Lower lobe of right lung (tissue), 2 donors: ENCODE data around the gene SENP8. TPM values are rescaled to one million over a fixed set of nuclear protein-coding genes. Genes with fewer than 3 reads are reported as not detected.

ENCODE experiments used
- ATAC-seq, 2 donors: fragments of 200-7000 bp; cut with Tn5 transposase; one replicate each; pipeline ENCODE4 v1.9.1; 2020 to 2022; ENCODE audit warnings: mild to moderate bottlenecking in 2 of 2, moderate library complexity in 2 of 2
- DNase-seq: peaks from one replicate; pipeline ENCODE4 v3.0.0-alpha.2; 2020
- H3K27ac ChIP-seq: fragments of 200-600 bp; one replicate; pipeline ENCODE4 v1.8.0; 2022
- H3K27me3 ChIP-seq: fragments of 200-600 bp; one replicate; pipeline ENCODE4 v1.8.0; 2022; ENCODE audit warnings: low read depth
- H3K36me3 ChIP-seq: fragments of 200-600 bp; one replicate; pipeline ENCODE4 v1.8.0; 2022; ENCODE audit warnings: mild to moderate bottlenecking
- H3K4me1 ChIP-seq: fragments of 200-600 bp; one replicate; pipeline ENCODE4 v1.8.0; 2022
- H3K4me3 ChIP-seq: fragments of 200-600 bp; one replicate; pipeline ENCODE4 v1.8.0; 2022; ENCODE audit warnings: mild to moderate bottlenecking
- H3K9me3 ChIP-seq: fragments of 200-600 bp; one replicate; pipeline ENCODE4 v1.8.0; 2022
- CTCF ChIP-seq: fragments of 200-600 bp; IDR thresholded peaks from one replicate; pipeline ENCODE4 v1.8.0; 2022; ENCODE audit warnings: antibody characterized with exemption, mild to moderate bottlenecking
- intact Hi-C: fragments of 100-400 bp; cut with DNase I; formaldehyde crosslinking; loops from one replicate; pipeline ENCODE4 v1.11.0; 2022
- total RNA-seq: library from RNA; stranded (reverse); fragmentation: NEBNext Ultra II Directional; extraction: Animal tissue kit (Norgen Biotek cat#: 25700); gene quantifications from one replicate; pipeline ENCODE4 v1.2.1, GENCODE V29; 2021
- donor health status: DM: no; HTN: yes; CAD: no; lungs with severe emphysema.

The SENP8 gene
- total RNA-seq, 1 donor from 2014 or later, result 3.6 TPM

DNA sequence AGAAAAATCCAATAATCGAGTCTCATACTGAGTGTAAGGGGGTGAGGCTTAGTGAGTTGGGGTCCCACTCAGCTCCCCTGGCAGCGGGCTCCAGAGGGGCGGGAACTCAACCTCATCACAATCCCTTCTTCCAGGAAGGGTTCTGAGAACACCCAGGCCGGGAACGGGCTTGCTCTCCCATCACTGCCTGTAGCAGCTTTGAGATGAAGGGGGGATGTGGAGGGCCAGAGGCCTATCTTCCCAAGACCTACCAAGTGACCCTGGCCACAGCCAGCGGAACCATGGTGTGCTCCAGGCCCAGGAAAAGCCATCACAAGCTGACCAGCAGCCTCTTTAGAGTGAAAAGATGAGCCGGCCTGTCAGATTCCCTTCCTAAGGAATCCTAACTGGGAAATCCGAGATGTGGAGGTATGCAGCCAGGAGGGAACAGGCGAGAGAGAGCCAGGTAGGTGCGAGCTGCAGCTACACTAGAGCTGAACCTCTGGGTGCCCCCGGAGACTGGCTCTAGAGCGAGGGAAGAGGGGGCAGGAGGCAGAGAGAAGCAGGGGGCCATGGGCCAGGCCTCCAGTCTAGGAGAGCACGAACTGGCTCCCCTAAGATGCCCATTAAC, 60.9 kb downstream of the SENP8 start:
- H3K36me3 ChIP-seq, result no peaks in the 10 kb centered on the region
- H3K4me3 ChIP-seq, result no peak overlapping the region
- peak overlapping the region; percentile 38 for H3K27ac ChIP-seq
- TF ChIP-seq CTCF, result no peak
- no peaks in the 10 kb centered on the region for H3K9me3 ChIP-seq
- peaks cover 33% of the 10 kb centered on the region for H3K4me1 ChIP-seq
- H3K27me3 ChIP-seq, result peaks cover 6% of the 10 kb centered on the region
- DNase-seq (no peak), ATAC-seq (no peak)
- intact Hi-C loops, result no loop called here

DNA sequence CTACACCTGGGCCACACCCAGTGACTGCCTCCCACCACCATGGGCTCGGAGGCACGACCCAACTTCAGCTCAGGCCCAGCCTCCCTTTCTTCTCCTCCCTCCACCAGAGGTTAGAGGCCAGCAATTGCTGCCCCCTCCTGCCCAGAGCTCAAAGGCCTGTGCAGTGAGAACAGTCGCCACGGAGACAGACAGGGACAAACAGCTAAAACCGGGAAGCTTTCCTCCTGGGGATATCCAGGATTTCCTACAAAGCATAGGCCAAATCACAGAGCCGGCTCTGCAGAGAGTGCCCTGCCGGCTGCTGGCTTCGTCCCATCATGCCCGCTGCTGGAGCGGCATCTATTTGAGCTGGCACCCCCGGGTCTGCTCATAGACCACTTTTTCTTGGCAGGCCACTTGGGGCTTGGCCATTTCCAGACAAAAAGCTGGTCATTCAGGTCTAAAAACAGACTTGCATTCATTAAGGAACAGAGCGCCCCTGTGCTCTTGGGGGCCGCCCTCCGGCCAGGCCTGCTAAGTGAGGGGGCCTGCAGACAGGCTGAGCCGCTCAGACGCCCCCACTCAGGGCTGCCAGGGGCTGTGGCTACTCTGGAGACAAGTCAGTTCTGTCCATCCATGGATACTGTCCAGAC, 61.9 kb downstream of the SENP8 start:
- Histone ChIP-seq H3K27ac (peak overlapping the region; percentile 38), H3K4me3 (no peak overlapping the region), H3K27me3 (peaks cover 11% of the 10 kb centered on the region), H3K4me1 (peaks cover 39% of the 10 kb centered on the region), H3K36me3 (no peaks in the 10 kb centered on the region), H3K9me3 (no peaks in the 10 kb centered on the region)
- DNase-seq, result no peak
- no peak for TF ChIP-seq CTCF
- intact Hi-C loops, result no loop called here
- ATAC-seq, result peak in 1 of 2 donors; percentile 13

GRCh38 chr15:72180761-72181324, 62.6 kb downstream of the SENP8 start:
- ATAC-seq, result no peak
- peak overlapping the region; percentile 38 for H3K27ac ChIP-seq

GRCh38 chr15:72182244-72182643, 64.0 kb downstream of the SENP8 start:
- peaks cover 39% of the 10 kb centered on the region for H3K4me1 ChIP-seq
- no peak overlapping the region for H3K4me3 ChIP-seq
- H3K9me3 ChIP-seq, result no peaks in the 10 kb centered on the region
- TF ChIP-seq CTCF, result no peak
- H3K27me3 ChIP-seq, result peaks cover 11% of the 10 kb centered on the region
- intact Hi-C loops, result no loop called here
- no peak for ATAC-seq
- no peaks in the 10 kb centered on the region for H3K36me3 ChIP-seq
- no peak overlapping the region for H3K27ac ChIP-seq
- DNase-seq, result no peak

More at GRCh38 chr15:72180761-72181324, 62.6 kb downstream of the SENP8 start:
- Histone ChIP-seq H3K4me1 (peaks cover 39% of the 10 kb centered on the region), H3K27me3 (peaks cover 11% of the 10 kb centered on the region), H3K9me3 (no peaks in the 10 kb centered on the region), H3K36me3 (no peaks in the 10 kb centered on the region), H3K4me3 (no peak overlapping the region)
- DNase-seq, result no peak
- TF ChIP-seq CTCF, result no peak
- intact Hi-C loops, result no loop called here

DNA sequence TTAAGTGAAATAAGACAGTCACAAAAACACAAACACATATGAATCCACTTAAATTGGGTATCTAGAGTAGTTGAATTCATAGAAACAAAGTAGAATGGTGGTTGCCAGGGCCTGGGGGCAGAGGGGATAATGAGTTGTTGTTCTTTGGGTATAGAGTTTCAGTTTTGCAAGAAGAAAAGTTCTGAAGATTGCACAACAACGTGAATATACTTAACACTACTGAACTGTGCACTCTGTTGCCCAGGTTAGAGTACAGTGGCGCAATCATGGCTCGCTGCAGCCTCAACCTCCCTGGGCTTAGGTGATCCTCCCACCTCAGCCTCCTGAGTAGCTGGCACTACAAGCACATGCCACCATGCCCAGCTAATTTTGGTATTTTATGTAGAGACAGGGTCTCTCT, 64.5 kb downstream of the SENP8 start:
- ATAC-seq, result no peak
- peak overlapping the region; percentile 86 for H3K27ac ChIP-seq
- peaks cover 11% of the 10 kb centered on the region for H3K27me3 ChIP-seq
- no peaks in the 10 kb centered on the region for H3K36me3 ChIP-seq
- no peak for TF ChIP-seq CTCF
- DNase-seq, result no peak
- H3K9me3 ChIP-seq, result no peaks in the 10 kb centered on the region
- H3K4me1 ChIP-seq, result peaks cover 39% of the 10 kb centered on the region
- intact Hi-C loops, result no loop called here
- no peak overlapping the region for H3K4me3 ChIP-seq
